Osteoblast (primary cell): Measurements from ENCODE around the gene TNS3. TPM values are rescaled to one million over a fixed set of nuclear protein-coding genes. Genes with fewer than 3 reads are reported as not detected.

Experiments
- DNase-seq: peaks from one replicate; pipeline ENCODE4 v3.0.0; 2011; ENCODE audit warnings: low spot score, mixed read lengths; ENCODE audit not compliant: insufficient read length; ENCODE audit errors: missing footprints
- H2AFZ ChIP-seq: 2 replicates; pipeline ENCODE4 v1.6.0; 2011; ENCODE audit warnings: mild to moderate bottlenecking, low read length
- H3K27ac ChIP-seq: 2 replicates; pipeline ENCODE4 v1.5.1; 2011; ENCODE audit warnings: mild to moderate bottlenecking, low read depth, low read length, moderate library complexity
- H3K27me3 ChIP-seq: 2 replicates; pipeline ENCODE4 v1.6.0; 2012; ENCODE audit warnings: mild to moderate bottlenecking, control low read depth, inconsistent platforms, low read length, moderate library complexity; ENCODE audit not compliant: insufficient read depth
- H3K36me3 ChIP-seq: 2 replicates; pipeline ENCODE4 v1.5.1; 2011; ENCODE audit warnings: mild to moderate bottlenecking, low read length, control low read depth, moderate library complexity; ENCODE audit not compliant: insufficient read depth
- H3K4me1 ChIP-seq: 2 replicates; pipeline ENCODE4 v1.5.1; 2011; ENCODE audit warnings: mild to moderate bottlenecking, low read length, control low read depth, moderate library complexity; ENCODE audit not compliant: insufficient read depth
- H3K4me2 ChIP-seq: 2 replicates; pipeline ENCODE4 v1.6.0; 2011; ENCODE audit warnings: mild to moderate bottlenecking, low read length; ENCODE audit not compliant: insufficient read depth
- H3K4me3 ChIP-seq: fragments of 200-600 bp; sonication (generic); 3 replicates; pipeline ENCODE4 v1.5.1; 2012; ENCODE audit warnings: mild to moderate bottlenecking, low read length, inconsistent platforms; ENCODE audit not compliant: insufficient read depth
- H3K79me2 ChIP-seq: 2 replicates; pipeline ENCODE4 v1.6.0; 2012; ENCODE audit warnings: mild to moderate bottlenecking, low read length, control low read depth, inconsistent platforms; ENCODE audit not compliant: insufficient read depth
- H3K9me3 ChIP-seq: 2 replicates; pipeline ENCODE4 v1.5.1; 2011; ENCODE audit warnings: low read depth, low read length, control low read depth
- H4K20me1 ChIP-seq: 2 replicates; pipeline ENCODE4 v1.6.0; 2012; ENCODE audit warnings: mild to moderate bottlenecking, low read length, control low read depth; ENCODE audit not compliant: insufficient read depth
- CTCF ChIP-seq: IDR thresholded peaks from 2 replicates; pipeline ENCODE4 v1.5.1; 2011; ENCODE audit warnings: mild to moderate bottlenecking, low read depth, low read length, moderate library complexity; ENCODE audit errors: extremely low read depth
- total RNA-seq: library from RNA; depleted of rRNA; stranded (reverse); fragments of >200 nt; gene quantifications from 2 replicates; pipeline ENCODE4 v1.2.3, GENCODE V29; 2012

The TNS3 gene
- total RNA-seq, 1 donor = 67.3 TPM

- peaks cover 13% of the 10 kb centered on the region for H3K36me3 ChIP-seq
These were observed 85.8 kb downstream of the TNS3 start for GRCh38 chr7:47496056-47496665.

GRCh38 chr7:47493976-47494911 lies 87.7 kb downstream of the TNS3 start:
- H3K4me3 ChIP-seq = peak overlapping the region; percentile 7
- H3K4me1 ChIP-seq = peaks cover 12% of the 10 kb centered on the region
- DNase-seq = peak; percentile 86
- no peak overlapping the region for H2AFZ ChIP-seq
- H3K27ac ChIP-seq = peak overlapping the region; percentile 37
- H3K9me3 ChIP-seq = no peaks in the 10 kb centered on the region
- H3K27me3 ChIP-seq = no peaks in the 10 kb centered on the region
- peak overlapping the region; percentile 56 for H3K4me2 ChIP-seq
- peaks cover 16% of the 10 kb centered on the region for H3K36me3 ChIP-seq
- TF ChIP-seq CTCF = no peak
- H3K79me2 ChIP-seq = peaks cover 41% of the 10 kb centered on the region
- peaks cover 46% of the 10 kb centered on the region for H4K20me1 ChIP-seq

More at GRCh38 chr7:47496056-47496665, 85.8 kb downstream of the TNS3 start:
- Histone ChIP-seq H3K79me2 (peaks cover 30% of the 10 kb centered on the region), H3K4me2 (no peak overlapping the region), H3K27ac (no peak overlapping the region), H3K27me3 (no peaks in the 10 kb centered on the region), H3K4me3 (no peak overlapping the region), H3K4me1 (peaks cover 16% of the 10 kb centered on the region), H4K20me1 (peaks cover 33% of the 10 kb centered on the region), H3K9me3 (no peaks in the 10 kb centered on the region), H2AFZ (no peak overlapping the region)
- no peak for TF ChIP-seq CTCF
- DNase-seq = peak; percentile 59

- H3K4me3 ChIP-seq = no peak overlapping the region
- no peaks in the 10 kb centered on the region for H3K27me3 ChIP-seq
- no peak for TF ChIP-seq CTCF
- no peak overlapping the region for H3K4me2 ChIP-seq
- H3K27ac ChIP-seq = no peak overlapping the region
- peak; percentile 21 for DNase-seq
- peaks cover 51% of the 10 kb centered on the region for H4K20me1 ChIP-seq
- no peak overlapping the region for H2AFZ ChIP-seq
- peaks cover 12% of the 10 kb centered on the region for H3K4me1 ChIP-seq
- H3K79me2 ChIP-seq = peaks cover 43% of the 10 kb centered on the region
- H3K9me3 ChIP-seq = no peaks in the 10 kb centered on the region
- peaks cover 8% of the 10 kb centered on the region for H3K36me3 ChIP-seq
These were observed 89.1 kb downstream of the TNS3 start for GRCh38 chr7:47492716-47493325.
